ENCODE data around the gene RCE1.

GRCh38 chr11:66885469-66885868, 42.2 kb downstream of the RCE1 start:
- TF ChIP-seq, protein P1, sequence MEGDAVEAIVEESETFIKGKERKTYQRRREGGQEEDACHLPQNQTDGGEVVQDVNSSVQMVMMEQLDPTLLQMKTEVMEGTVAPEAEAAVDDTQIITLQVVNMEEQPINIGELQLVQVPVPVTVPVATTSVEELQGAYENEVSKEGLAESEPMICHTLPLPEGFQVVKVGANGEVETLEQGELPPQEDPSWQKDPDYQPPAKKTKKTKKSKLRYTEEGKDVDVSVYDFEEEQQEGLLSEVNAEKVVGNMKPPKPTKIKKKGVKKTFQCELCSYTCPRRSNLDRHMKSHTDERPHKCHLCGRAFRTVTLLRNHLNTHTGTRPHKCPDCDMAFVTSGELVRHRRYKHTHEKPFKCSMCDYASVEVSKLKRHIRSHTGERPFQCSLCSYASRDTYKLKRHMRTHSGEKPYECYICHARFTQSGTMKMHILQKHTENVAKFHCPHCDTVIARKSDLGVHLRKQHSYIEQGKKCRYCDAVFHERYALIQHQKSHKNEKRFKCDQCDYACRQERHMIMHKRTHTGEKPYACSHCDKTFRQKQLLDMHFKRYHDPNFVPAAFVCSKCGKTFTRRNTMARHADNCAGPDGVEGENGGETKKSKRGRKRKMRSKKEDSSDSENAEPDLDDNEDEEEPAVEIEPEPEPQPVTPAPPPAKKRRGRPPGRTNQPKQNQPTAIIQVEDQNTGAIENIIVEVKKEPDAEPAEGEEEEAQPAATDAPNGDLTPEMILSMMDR (IDR thresholded peaks at IDR 0.05; ENCODE audit: poor library complexity): no peak
- no peak for TF ChIP-seq EZH2phosphoT487 (IDR thresholded peaks at IDR 0.05; ENCODE audit: low read depth, severe bottlenecking, unreplicated experiment)
